GM19452 (cell line): ENCODE measurements around the gene KDM4E.
"Not testable (repeated sequence)": the region's sequence is repeated elsewhere in the genome, so short reads cannot be mapped to it uniquely, and the experiment has no call there.

Experiments used
- ATAC-seq: cut with Tn5 transposase; IDR thresholded peaks from one replicate; pipeline ENCODE4 v1.9.1; 2021; ENCODE audit not compliant: unreplicated experiment

The KDM4E gene

DNA sequence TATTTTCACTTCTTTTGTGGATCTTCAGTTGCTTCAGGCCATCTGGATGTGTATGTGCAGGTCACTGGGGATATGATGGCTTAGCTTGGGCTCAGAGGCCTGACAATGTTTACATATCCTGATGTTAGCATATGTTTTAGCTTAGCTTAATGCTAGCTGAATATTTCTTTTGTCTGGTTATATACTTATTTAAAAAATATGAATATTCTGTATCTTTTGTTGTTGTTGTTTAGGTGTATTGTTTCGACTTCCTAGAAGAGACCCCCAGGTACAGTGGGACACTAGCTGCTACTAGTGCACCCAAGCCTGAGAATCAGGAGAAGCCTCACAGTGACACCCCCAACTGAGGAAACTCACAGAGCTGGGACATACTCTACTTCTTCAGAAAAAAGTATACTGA, at the start of gene KDM4E:
Gene KDM4E (plus strand): TSS at position 301 of the 400 bp plus-strand sequence. CDS start 300 bp downstream, outside the sequence.
- ATAC-seq: no peak

DNA sequence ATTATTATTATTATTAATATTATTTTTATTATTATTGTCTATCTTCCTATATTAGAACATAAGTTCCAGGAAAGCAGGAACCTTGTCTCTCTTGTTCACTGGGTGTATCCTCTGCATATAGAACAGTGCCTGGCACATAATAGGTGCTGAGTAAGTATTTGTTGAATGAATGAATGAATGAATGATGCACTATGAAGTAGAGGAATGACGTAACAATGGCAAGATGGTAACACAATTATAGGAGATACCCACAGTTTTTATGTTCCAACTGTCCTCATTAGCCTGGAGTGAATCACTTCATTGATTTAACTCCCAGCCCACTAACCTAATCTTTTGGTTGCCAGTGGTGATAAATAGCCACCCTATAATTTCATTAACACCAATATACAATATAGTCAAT, 49.5 kb upstream of the KDM4E start:
- ATAC-seq: no peak

DNA sequence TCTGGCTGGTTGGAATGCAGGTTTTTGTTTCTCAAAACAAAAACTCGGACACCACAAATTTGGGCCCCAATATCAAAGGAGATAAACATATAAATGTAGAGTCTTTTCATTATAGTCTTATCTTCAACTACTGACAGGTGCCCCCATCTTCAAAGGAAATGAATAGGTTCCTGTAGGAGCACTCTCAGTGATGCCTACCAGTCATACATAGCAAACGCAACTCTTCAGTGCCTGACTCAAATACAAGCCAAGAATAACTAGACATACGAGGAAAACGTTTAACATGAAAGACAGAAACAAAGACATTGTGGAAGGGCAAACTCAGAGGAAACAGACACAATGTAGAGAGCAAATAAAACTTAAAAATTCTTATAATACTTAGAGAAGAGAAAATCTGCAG, 37.7 kb upstream of the KDM4E start:
- ATAC-seq: no peak

DNA sequence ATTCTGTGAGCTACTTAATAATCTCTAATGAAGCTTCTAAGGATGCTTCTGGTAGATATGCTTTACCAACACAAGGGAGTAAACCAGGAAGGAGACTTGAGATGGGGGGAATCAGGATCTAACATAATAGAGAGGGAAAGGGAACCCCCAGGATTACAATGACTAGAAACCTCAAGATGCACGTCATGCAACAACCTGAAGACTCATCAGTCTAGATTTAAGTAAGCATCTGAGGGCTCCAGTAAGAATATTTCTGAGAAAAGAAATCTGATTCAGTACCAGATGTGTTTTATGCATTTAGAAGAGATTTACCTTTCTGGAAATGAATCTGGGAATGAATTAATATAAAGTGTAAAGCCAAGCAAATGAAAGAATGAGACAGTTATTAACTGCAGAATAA, 36.3 kb upstream of the KDM4E start:
- ATAC-seq: no peak

DNA sequence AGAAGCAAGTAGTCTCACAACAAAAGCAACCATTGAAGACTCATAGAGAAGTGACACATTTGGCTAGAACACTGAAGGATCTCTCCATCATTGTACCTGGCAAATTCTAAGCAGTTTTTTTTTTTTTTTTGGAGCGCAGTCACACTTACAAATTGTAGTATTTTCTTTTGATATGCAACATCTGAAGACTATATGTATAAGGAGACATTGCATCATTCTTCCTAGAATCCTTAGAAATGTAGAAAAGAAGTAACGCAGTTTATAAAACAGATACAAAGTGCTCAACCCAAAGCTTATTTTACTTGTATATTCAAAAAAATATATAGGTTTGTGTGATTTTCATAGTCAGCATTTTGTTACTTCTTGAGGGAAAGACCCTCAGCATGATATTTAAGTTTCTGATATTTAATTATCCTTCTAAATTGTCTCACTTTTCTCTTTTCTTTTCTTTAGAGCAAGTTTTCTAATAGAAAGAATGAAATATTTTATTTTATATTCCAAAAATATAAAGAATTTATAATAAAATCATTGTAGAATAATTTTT, 31.6 kb upstream of the KDM4E start:
- ATAC-seq: no peak

DNA sequence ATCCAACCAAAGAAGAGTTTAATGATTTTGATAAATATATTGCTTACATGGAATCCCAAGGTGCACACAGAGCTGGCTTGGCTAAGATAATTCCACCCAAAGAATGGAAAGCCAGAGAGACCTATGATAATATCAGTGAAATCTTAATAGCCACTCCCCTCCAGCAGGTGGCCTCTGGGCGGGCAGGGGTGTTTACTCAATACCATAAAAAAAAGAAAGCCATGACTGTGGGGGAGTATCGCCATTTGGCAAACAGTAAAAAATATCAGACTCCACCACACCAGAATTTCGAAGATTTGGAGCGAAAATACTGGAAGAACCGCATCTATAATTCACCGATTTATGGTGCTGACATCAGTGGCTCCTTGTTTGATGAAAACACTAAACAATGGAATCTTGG, 27.6 kb upstream of the KDM4E start:
- ATAC-seq: no peak

DNA sequence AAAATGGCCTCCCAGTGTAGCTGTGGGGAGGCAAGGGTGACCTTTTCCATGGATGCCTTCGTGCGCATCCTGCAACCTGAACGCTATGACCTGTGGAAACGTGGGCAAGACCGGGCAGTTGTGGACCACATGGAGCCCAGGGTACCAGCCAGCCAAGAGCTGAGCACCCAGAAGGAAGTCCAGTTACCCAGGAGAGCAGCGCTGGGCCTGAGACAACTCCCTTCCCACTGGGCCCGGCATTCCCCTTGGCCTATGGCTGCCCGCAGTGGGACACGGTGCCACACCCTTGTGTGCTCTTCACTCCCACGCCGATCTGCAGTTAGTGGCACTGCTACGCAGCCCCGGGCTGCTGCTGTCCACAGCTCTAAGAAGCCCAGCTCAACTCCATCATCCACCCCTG, 26.8 kb upstream of the KDM4E start:
- ATAC-seq: no peak

DNA sequence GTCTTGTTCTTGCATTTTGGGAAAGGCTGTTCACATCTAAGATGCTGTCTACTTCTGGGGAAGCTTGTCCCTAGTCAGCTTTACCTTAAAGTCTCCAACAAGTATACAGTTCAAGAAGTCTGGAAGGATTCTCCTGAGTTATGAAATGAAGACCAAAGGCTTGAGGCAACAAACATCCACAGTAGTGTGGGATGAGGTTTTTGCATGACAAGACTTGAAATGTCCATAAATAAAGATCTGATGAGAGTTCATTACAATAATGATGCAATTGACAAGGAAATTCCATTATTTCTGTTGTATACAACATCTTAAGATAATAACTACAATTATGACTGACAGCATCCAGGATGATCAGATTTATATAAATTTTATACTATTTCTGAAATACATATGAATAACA, 21.3 kb upstream of the KDM4E start:
- no peak for ATAC-seq

DNA sequence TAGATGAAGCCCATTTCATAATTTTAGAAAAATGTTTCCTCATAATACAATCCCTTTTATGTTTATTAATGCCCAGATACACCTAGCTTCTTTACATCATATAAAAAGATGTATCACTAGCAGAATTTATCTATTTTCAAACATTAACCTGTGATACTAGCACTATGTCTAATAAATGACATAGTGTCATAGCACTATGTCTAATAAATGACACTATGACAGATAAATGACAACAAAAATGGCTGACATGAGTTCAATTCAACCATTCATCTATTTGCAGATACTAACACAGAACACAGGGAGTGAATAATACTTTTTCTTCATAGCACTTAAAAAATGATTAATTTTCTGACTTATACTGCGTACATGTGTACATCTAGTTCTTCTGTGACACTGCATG, 19.4 kb upstream of the KDM4E start:
- ATAC-seq: no peak

DNA sequence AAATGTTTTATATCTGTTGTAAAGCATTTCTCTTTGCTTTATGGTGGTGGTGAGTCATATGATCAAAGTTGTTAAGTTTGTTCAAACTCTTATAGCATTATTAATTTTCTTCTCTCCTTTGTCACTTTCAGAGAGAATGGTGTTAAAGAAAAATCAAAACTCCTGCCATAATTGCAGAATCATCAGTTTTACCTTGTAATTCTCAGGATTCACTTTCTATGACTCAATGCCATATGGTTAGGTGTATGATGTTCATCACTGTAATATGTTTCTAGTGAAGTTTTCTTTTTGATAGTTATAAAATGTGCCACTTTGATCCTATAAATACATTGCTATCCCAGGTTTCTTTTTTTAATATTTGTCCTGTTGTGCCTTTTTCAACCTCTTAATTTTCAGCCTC, 13.7 kb upstream of the KDM4E start:
- ATAC-seq: no peak

DNA sequence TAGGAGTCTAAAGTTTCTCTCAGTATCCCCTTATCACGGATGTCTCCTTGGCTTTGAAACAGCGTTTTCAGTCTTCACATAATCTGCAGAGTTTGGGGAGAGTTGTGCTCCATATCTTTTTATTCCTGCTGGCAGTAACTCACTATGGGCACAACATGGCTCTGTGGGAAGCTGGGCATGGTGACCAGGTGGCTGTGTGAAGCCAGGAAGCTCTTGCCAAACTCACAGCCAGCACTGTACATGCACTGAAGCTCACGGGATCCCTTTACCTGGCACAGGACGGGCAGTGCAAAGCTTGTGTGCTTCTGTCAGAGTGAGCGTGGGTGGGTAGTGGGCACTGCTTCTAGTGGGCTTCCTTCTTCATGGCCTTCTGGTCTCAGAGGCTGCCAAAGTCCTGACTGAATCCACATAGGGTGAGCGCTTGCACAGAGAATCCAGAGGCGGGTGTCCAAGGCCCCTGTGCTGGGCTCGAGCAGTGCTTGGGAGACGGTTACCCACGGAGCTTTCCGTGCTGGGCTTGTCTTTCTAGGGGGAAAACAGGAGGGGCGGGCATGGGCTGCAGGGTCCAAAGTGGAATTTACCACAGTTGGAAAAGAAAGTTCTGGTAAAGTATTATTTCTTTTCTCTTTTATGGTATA, 10.8 kb upstream of the KDM4E start:
- ATAC-seq: no peak

DNA sequence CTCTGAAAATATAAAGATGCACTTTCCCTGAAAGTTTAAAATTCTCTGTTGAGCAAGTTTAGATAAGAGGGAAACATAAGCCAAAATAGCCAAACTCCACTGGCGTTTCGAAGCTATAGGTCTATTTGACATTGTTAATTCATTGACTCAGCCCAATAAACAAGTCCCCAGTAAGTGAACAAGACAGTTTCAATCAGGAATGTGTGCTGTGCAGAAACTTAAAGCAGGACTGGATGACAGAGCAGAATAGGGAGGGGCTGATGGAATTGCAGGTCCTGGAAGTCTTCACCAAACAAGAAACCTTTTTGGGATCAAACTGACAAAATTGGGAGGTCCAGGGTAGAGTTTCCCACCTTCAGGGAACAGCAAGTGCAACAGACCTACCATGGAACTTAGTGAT, 8.9 kb upstream of the KDM4E start:
- no peak for ATAC-seq

DNA sequence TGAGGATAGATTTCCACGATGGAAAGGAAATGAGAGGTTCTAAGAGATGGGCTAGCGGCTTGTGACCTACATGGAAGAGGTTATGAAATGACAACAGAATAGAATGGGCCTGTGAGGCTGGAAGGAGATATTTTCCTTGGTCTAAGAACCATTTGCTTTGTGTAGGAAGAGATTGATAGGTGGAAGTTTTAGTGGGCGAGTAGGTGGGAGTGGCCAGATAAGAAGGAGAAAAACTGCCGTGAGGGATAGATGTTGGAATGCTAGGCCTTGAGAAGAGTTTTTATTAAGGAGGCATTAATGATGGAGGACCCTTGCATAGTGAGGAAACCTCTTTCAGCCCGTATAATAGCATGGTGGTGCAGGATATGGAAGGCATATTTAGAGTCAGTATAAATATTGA, 3.6 kb upstream of the KDM4E start:
- not testable (repeated sequence) for ATAC-seq

DNA sequence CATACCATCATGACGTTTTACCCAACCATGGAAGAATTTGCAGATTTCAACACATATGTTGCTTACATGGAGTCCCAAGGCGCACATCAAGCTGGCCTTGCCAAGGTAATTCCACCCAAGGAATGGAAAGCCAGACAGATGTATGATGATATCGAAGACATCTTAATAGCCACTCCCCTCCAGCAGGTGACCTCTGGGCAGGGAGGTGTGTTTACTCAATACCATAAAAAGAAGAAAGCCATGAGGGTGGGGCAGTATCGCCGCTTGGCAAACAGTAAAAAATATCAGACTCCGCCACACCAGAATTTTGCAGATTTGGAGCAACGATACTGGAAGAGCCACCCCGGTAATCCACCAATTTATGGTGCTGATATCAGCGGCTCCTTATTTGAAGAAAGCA, 536 bp downstream of the KDM4E start:
- ATAC-seq: not testable (repeated sequence)

DNA sequence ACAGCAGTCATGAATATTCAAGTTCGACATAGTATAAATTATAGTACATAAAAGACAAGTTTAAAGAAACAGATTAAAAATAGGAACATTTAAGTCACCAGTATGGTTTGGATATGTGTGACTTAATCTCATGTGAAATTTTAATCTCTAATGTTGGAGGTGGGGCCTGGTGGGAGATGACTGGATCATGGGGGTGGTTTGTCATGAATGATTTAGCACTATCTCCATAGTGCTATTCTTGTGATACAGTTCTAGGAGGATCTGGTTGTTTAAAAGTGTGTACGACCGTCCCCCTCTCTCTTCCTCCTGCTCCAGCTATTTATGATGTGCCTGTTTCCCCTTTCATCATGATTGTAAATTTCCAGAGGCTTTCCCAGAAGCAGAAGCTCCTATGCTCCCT, 3.3 kb downstream of the KDM4E start:
- ATAC-seq: no peak

DNA sequence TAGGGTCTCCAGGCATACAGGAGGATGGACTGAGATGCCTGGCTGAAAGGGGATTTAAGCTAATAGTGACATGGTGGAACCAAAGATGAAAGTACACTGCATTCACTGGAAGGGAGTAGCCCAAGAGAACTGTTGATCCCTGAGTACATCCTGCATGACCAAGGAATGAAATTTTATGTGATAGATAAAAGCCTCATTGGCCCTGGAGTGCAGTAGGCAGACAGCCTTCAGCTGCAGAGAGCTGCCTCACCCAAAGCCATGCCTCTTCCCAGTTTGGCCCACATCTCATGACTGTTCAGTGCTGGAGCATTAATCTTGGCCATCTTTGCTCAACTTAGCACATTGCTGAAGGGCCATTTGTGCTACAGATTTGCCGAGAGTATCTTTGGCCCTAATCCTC, 8.0 kb downstream of the KDM4E start:
- ATAC-seq: no peak

DNA sequence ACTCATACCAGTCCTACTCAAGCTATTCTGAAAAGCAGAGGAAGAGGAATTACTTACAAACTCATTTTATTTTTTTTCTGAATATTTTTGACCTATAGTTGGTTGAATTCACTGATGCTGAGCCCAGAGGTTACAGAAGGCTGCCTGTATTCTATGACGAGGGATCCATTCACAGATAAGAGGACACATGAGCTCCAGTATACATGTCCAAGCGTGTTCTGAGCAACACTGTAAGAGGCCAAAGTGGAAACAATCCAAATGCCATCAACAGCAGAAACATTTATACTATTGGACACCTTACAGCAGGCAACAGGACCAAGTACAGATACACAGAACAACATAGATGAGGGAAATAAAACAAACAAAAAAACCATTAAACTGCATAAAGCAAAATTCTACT, 10.3 kb downstream of the KDM4E start:
- ATAC-seq: no peak

DNA sequence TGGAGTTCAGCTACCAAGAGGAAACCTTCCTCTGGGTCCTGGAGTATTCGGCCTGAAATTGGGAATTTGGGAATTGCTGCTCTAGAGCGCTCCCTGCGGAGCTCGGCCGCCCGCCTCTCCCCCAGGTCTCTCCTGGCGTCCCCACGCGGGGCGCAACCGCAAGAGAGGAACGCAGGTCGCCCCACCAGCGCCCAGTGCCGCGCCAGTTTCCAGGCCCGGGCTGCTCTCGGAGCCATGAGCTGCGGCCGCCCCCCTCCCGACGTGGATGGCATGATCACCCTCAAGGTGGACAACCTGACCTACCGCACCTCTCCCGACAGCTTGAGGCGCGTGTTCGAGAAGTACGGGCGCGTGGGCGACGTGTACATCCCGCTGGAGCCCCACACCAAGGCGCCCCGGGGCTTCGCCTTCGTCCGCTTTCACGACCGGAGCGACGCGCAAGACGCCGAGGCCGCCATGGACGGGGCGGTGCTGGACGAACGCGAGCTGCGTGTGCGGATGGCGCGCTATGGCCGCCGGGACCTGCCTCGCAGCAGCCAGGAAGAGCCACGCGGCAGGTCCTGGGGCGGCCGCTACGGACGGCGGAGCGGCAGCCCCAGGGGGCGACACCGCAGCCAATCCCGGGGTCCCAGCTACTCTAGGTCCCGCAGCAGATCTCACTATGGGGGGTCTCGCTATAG, 12.4 kb downstream of the KDM4E start:
- not testable (repeated sequence) for ATAC-seq

DNA sequence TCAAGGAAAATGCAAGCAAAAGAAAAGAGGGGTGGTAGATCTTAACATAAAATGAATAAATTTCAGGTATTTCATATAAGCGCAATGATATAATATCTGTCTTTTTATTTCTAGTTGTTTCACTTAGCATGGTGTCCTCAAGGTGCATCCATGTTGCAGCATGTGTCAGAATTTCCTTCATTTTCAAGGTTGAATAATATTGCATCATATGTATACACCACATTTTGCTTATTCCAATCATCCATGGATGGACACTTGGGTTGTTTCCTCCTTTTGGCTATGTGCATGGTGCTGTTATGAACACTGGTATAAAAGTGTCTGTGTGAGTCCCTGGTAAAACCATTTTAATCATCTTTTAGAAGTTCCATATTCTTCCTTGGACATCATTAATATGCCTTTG, 17.2 kb downstream of the KDM4E start:
- no peak for ATAC-seq

DNA sequence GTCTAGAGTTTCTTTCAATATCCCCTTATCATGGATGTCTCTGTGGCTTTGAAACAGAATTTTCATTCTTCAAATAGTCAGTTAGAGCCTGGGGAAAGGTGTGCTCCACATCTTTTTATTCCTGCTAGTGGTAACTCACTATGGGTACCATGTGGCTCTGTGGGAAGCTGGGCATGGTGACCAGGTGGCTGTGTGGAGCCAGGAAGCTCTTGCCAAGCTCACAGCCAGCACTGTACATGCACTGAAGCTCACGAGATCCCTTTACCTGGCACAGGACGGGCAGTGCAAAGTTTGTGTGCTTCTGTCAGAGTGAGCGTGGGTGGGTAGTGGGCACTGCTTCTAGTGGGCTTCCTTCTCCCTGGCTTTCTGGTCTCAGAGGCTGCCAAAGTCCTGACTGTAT, 17.8 kb downstream of the KDM4E start:
- no peak for ATAC-seq

DNA sequence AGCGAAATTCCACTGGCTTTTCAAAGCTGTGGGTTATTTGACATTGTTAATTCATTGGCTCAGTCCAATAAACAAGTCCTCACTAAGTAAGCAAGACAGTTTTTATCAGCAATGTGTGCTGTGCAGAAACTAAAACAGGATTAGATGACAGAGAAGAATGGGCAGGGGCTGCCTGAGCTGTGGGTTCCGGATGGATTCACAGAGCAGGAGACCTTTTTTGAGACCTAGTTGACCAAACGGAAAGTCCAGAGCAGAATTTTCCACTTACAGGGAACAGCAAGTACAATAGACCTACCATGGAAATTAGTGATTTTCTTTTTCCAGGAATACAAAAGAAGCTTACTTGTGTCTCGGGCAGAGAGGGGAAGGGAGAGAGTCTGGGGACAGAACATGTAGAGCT, 19.0 kb downstream of the KDM4E start:
- ATAC-seq: no peak

DNA sequence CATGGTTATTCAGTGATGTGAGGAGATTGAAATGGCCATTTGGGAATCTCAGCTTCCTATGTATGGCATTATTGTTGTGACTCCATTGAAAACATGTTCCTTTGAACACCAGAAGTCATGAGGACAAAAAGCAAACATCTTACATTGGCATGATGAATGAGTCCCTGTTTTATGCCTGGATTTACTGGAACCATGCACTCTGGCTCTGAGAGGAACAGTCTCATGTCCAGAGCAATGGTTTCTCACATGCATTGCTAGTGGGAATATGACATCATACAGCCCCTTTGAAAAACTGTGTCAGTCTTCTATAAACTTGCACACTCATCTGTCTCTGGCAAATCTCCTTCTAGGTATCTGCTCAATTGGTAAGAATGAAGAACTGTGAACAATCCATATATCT, 20.8 kb downstream of the KDM4E start:
- ATAC-seq: no peak

DNA sequence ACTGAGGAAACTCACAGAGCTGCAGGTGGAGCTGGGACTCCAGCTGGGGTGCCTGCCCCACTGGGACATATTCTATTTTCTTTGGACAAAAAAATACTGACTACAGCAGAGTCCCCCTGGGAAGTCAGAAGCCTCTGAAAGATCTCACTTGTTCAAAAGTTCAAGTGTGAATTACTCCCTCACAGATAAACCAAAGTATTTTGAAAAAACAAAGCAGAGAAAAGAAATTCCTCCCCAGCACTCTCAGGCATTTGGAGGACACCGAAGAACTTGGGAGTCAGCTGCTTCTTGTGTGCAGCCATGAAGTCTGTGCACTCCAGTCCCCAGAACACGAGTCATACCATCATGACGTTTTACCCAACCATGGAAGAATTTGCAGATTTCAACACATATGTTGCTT, 24.1 kb downstream of the KDM4E start, which contains the start of gene KDM4F:
Gene KDM4F (plus strand): TSS at position 301 of the 400 bp plus-strand sequence.
- ATAC-seq: not testable (repeated sequence)
